GM19324 (cell line): Measurements from ENCODE around the gene SIMC1.
"Not testable (repeated sequence)": the region's sequence is repeated elsewhere in the genome, so short reads cannot be mapped to it uniquely, and the experiment has no call there.

Source experiments
- ATAC-seq: cut with Tn5 transposase; IDR thresholded peaks from one replicate; pipeline ENCODE4 v1.9.1; 2021; ENCODE audit warnings: mild to moderate bottlenecking, moderate library complexity; ENCODE audit not compliant: unreplicated experiment, low FRiP score

Gene SIMC1

DNA sequence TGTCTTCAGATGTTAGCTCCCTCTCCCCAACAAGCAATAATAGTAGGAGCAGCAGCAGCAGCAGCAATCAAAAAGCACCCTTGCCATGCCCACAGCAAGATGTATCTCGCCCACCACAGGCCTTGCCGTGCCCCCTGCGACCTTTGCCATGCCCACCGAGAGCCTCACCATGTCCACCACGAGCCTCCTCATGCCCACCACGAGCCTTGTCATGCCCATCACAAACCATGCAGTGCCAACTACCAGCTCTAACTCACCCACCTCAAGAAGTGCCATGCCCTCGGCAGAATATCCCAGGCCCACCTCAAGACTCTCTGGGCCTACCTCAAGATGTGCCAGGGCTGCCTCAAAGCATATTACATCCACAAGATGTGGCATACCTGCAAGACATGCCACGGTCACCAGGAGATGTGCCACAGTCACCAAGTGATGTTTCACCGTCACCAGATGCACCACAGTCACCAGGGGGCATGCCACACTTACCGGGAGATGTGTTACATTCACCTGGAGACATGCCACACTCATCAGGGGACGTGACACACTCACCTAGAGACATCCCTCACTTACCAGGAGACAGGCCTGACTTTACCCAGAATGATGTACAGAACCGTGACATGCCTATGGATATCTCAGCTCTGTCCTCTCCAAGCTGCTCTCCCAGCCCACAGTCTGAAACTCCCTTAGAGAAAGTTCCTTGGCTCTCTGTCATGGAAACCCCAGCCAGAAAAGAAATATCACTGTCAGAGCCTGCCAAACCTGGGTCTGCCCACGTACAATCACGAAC, 52.0 kb downstream of the SIMC1 start:
- ATAC-seq, result not testable (repeated sequence)

DNA sequence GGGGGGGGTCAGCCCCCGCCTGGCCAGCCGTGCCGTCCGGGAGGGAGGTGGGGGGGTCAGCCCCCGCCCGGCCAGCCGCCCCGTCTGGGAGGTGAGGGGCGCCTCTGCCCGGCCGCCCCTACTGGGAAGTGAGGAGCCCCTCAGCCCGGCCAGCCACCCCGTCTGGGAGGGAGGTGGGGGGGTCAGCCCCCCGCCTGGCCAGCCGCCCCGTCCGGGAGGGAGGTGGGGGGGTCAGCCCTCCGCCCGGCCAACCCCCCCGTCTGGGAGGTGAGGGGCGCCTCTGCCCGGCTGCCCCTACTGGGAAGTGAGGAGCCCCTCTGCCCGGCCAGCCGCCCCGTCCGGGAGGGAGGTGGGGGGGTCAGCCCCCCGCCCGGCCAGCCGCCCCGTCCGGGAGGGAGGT, 67.1 kb downstream of the SIMC1 start:
- ATAC-seq, result not testable (repeated sequence)

DNA sequence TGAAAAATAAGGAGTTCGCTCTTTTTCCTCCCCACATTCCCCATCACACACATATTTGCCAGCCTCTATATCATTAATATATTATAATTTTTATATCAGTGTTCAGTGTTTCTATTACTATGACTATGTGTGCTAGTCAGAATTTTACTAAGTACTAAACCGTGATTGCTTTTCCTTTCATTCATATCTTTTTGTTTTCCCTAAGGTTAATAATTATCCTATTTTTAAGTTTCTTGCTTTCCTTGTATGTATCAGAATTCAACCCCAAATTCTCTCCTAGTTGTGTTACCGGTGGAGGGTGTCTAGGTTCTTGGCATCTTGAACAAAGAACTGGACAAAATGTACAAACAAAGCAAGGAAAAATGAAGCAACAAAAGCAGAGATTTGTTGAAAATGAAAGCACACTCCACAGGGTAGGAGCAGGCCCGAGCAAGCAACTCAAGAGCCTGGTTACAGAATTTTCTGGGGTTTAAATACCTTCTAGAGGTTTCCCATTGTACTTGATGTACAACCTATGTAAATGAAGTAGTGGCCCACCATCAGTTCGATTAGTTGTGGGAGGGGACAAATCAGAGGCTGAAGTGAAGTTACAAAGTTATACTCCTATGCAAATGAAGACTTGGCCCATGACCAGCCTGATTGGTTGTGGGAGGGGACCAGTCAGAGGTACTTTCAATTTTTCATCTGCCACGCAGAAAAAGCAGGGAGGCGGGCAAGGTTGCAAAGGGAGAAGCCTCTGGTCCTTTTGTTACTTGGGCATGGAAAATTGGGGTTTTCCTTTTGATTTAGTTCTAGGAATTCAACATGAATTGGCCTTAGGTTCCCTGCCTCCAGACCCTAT, 79.5 kb downstream of the SIMC1 start:
- no peak for ATAC-seq

DNA sequence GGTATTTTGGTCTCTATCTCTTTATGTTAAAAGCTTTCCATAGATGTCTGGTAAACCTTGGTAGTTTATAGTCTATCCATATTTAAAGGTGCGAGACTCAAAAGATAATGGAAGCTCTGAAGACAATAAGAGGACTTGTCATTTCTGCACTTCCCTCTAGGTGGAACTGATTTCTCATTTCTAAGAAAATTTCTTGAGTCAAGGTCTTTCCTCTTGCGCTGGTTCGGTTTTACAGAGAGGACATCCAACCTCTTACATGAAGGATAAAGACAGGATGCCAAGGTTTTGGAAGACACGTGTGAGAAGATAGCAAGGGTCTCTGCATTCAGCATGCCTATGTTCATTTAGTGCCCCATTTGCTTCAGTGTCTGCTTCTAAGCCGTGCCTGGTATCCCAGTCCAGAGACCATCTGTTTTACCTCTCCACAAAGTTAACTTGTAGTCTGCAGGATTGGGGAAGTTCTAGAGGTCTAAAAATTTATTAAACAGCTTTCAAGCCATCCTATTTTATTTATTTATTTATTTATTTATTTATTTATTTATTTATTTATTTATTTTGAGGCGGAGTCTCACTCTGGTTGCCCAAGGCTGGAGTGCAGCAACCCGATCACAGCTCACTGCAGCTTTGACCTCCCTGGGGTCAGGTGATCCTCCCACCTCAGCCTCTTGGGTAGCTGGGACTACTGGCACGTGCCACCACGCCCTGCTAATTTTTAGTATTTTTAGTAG, 81.8 kb downstream of the SIMC1 start:
- ATAC-seq, result no peak

- no peak for ATAC-seq
Measured at GRCh38 chr5:176320577-176320976, 82.4 kb downstream of the SIMC1 start.

GRCh38 chr5:176334031-176334770, 96.0 kb downstream of the SIMC1 start:
- no peak for ATAC-seq

GRCh38 chr5:176337913-176338312, 99.7 kb downstream of the SIMC1 start:
- ATAC-seq, result no peak

DNA sequence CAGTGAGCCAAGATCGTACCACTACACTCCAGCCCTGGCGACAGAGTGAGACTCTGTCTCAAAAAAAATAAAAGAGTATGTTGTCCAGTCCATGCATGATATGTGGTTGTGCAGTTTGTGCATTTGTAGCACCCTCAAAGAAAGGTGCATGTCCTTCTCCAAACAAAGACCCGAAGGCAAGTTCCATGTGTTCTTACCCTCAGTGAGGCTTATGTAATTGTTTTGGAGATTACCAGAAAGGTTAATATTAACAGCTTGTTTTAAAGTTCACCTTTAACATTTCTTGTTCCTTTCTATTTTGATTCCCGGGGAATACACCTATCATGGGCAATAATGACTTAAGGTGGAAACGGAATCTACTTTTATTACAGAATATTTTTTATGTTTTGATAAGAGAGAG, 101.1 kb downstream of the SIMC1 start:
- no peak for ATAC-seq

DNA sequence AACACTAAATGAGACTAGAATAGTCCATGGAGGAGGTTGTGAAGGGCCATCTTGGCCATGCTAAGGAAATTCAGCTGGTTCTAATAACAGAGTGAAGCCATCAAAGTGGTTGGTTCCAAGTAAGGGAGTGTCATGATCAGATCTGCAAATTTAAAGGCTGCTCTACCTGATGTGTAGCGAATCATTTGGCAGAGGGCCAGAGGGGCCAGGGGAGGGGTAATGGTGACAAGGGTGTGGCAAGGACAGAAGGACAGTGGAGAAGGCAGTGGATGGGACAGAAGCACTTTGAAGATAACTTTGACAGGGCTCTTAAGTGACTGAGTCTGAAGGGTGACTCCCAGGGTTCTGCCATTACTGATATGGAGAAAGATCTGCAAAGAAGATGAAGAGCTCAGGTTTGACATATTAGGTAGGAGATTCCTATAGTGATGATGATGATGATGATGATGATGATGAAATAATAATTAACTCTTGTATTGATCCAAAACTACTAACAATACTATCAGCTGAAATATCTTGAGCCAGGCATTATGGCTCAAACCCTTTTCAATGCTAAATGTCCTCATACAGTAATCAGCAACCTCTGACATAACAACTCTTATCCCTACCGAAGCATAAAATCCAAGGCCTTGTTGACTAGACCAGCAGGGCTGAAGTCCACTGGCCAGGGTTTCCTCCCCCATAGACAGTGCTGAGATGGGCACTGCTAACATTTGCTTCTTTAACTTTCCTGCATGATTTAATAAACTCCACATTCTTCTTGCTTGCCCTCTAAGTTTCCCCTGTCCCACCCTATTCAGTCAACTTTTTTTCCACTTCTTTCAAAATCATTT, 103.3 kb downstream of the SIMC1 start:
- ATAC-seq, result no peak

DNA sequence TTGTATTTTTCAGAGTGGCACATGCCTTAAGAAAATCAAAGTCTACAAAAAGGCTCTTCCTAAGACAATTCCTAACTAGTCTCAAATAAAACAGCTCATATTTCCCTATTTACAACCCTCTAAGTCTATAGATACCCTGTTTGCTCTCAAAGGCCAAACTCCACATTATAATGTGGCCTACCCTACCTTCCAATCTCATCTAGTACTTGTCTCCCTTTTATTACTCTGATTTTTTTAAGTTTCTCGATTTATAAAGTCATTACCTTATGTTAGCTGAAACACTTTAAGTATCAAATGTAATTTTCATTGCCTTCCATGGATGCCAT, 103.9 kb downstream of the SIMC1 start:
- no peak for ATAC-seq

DNA sequence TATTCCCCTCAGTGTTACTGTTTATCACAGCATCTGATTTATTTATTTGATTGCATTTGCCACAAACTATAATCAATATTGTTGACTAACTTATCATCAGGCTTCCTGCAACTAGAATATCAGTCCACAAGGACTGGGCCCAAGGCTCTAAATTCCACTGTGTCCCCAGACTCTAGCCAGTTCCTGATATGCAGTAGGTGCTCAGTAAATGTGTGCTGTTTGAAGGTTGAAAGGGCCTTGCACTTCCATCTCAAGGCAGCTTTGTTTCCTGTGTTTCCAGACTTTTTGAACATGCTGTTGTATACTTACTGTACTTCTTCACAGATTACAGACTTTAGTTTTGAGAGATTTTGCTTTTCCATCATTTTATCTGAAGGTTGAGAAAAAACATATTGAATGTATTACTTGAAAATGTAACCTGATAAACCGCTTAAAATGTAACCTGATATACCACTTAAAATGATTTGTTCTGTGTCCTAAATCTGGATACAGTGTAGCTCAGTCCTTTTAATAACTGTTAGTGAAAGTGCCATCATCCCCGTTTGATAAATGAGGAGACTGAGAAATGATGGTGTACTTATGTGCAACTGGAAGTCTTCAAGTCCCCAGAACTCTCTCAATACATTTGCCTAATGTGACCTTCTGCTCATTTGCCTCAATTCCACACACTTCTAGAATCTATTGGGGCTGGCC, 104.7 kb downstream of the SIMC1 start:
- ATAC-seq, result no peak

- no peak for ATAC-seq
Measured at GRCh38 chr5:176350416-176350815, 112.2 kb downstream of the SIMC1 start.

GRCh38 chr5:176352116-176352878, 114.1 kb downstream of the SIMC1 start:
- ATAC-seq, result no peak

DNA sequence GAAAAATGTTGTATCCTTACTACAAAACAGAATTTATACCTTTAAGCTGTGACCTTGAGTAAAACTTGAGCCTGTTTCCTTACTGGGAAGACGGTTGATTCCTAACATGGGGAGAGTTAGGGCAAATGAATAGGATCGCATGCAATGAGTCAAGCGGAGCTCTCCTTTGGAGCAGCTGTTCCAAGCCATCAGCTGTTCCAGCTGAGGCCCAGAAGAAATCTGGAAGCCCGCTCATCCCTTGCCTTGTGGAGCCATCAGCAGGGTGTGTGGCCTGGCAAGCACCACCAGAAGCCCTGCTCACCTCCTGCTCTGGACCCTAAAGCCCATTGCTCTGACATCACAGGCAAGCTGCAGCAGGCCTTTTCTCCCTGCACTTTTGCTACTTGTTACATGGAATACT, 115.3 kb downstream of the SIMC1 start:
- no peak for ATAC-seq

DNA sequence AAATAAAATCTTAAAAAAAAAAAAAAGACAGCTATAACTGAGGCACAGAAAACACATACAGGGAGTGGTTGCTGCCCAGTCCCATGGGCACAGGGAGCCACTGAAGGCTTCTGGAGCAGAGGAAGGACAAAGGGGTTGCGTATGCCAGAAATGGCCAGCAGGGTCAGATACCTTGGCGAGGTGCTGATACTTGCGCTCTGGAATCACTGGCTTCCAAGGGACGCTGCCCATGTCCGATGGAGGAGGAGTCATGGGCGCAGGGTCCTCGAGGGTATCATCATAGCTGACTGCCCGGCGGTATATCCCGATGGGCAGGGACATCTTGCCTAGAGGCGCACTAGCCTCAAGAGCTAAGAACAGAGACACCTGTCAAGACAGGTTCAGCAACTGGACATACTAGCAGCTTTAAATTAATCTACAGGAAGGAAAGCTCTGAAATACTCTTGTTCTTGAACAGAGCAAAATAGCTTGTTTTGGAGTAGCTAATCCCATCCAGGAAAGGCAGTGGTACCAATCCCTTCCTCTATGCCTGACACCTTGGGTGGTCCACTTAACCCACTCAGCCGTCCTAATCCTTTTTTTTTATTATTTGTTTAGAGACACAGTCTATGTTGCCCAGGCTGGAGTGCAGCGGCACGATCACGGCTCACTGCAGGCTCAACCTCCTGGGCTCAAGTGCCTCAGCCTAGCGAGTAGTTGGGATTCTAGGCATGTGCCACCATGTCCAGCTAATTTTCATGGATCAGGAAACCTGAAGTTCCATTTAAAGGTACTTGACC, 117.4 kb downstream of the SIMC1 start:
- ATAC-seq, result no peak

- no peak for ATAC-seq
Measured at GRCh38 chr5:176356179-176356566, 117.9 kb downstream of the SIMC1 start.

GRCh38 chr5:176359658-176360057, 121.4 kb downstream of the SIMC1 start:
- ATAC-seq, result no peak
